GM15510 (cell line): ENCODE measurements around the gene FAM184A.

Source experiments
- POLR2A ChIP-seq: IDR thresholded peaks from 3 replicates; pipeline ENCODE4 v1.6.1; 2011; ENCODE audit warnings: borderline replicate concordance; ENCODE audit not compliant: insufficient read length; ENCODE audit errors: extremely low read depth

The FAM184A gene

DNA sequence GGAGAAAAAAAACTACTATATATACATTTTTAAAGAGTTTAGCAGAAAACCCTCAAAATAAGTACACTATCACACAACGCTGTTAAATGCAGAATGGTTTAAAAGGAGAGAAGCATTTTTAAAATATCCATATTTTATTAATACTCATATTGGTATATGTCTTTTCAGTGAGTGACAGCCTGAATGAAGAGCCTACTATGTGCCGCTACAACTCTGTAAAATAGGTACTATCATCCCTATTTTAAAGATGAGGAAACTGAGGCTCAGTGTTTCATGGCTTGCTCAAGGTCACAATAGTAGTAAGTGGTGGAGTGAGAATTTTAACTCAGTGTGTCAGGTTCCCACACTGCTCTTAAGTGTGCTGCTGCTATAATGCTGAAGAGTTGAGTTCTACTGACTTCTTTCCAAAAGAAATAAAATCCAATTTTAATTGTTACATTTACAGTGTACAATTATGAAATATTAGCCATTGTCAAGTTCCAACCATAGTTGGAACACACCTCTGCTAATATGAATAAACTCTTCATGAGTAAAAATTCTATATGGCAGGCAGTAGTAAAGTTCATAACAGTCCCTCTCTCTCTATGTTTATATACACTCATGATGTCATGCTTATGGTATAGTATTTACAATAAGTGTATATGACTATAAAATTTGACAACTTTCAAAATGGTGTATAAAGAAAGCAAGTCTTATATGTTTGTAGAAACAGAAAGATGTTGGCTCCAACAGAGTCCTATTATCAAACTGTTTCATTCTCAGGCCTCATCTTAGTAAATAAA is 3.1 kb downstream of the FAM184A start:
- TF ChIP-seq POLR2A, result no peak

- TF ChIP-seq POLR2A, result no peak
These were observed 5.0 kb downstream of the FAM184A start for GRCh38 chr6:119073307-119074051.

DNA sequence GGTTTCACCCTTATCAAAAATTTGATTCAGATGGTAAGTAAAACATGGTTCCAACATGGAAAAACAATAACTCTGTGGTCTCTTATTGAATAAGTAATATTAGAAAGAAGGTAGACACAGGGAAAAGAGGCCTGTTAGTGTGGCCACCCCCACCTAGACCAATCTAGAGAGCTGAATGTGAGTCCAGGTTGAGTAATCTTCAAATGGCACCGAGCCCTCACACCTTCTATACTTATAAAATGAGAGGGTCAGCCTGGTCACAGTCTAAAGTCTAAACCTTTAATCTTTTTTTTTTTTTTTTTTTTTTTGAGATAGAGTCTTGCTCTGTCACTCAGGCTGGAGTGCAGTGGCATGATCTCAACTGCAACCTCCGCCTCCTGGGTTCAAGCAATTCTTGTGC is 6.9 kb downstream of the FAM184A start:
- no peak for TF ChIP-seq POLR2A

GRCh38 chr6:119067091-119067490 is 11.4 kb downstream of the FAM184A start:
- no peak for TF ChIP-seq POLR2A

- no peak for TF ChIP-seq POLR2A
These were observed 11.9 kb downstream of the FAM184A start for GRCh38 chr6:119066517-119066916.

DNA sequence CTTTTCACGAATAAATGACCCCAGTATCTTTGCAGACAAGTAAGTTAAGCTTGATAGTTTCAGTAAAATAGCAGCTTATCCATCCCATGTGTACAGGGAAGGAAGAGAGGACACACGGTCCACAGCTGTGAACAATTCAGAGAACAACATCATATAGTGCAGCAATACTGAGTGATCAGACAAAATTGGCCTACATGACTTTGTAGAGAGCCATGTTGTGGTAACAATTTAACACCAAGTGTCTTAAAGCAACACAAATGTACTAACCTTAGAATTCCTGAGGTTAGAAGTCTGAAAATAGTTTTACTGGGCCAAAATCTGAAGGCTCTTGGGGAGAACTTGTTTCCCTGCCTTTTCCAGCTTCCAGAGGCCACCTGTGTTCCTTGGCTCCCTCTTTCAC is 12.5 kb downstream of the FAM184A start:
- TF ChIP-seq POLR2A, result no peak

DNA sequence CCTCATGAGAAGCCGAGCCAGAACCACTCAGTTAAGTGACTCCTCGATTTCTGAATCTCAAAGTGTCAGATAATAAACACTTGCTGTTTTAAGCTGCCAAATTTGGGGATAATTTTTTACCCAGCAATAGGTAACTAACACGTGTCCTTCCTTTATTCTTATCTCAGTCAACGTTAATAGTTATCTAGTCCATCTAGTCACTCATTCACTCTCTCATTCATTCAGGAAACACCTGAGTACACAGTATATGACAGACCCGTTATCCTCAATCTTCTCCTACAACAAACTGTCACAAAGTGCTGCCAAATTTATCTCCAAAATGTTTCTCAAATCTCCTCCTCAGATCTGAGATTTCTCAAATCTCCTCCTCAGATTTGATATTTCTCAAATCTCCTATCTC is 13.1 kb downstream of the FAM184A start:
- no peak for TF ChIP-seq POLR2A

GRCh38 chr6:119063491-119063890 is 15.0 kb downstream of the FAM184A start:
- TF ChIP-seq POLR2A, result no peak

DNA sequence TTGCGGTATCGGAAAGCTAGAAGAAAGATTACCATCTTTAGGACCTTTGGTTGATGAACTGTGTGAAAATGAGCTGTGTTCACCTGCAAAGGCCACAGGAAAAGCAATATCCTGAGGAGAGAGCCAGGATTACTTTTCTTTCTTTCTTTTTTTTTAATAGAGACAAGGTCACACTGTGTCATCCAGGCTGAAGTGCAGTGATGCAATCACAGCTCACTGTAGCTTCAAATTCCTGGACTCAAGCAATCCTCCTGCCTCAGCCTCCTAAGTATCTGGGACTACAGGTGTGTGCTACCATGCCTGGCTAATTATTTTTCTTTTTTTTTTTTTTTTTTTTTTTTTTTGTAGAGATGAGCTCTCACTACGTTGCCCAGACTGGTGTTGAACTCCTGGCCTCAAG is 17.2 kb downstream of the FAM184A start:
- no peak for TF ChIP-seq POLR2A

DNA sequence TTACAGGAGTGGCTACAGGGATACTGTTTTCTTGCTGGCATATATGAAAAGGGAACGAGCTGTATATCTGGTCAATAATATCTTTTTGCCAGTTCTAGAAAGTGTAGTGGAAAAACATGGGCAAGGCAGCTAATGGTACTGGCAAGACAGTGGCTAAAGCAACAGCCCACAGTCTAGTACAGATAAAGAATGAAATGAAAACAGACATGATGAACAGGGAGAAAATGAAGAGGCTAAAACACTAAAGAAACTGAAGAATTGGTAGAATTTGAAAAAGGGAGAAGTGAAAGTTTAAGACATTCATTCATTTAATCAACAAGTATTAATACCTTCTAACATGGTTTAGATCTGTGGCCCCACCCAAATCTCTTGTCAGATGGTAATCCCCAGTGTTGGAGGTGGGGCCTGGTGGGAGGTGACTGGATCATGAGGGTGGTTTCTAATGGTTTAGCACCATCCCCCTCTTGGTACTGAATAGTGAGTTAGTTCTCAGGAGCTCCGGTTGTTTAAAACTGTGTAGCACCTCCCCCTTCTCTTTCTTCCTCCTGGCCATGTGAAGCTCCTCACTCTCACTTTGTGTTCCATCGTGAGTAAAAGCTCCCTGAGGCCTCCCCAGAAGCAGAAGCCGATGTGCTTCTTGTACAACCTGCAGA is 18.1 kb downstream of the FAM184A start:
- TF ChIP-seq POLR2A, result no peak

GRCh38 chr6:119055069-119055468 is 23.4 kb downstream of the FAM184A start:
- no peak for TF ChIP-seq POLR2A

DNA sequence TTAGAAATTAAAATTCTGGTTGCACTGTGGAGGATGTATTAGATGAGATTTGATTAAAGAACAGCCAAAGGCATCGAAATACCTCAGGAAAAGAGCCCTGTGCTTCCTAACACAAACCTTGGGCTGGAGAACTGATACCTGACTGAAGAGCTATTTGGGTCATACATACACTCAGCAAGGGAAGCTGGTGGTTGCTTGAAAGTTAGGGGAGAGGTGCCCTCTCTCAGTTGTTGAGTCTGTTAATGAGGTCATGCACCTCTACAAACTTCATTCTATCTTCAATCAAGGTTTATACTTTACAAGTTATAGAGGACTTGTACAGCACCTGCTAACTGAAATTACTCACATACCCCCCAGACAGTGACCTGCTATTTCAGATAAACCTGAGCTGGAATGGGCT is 25.5 kb downstream of the FAM184A start:
- no peak for TF ChIP-seq POLR2A

DNA sequence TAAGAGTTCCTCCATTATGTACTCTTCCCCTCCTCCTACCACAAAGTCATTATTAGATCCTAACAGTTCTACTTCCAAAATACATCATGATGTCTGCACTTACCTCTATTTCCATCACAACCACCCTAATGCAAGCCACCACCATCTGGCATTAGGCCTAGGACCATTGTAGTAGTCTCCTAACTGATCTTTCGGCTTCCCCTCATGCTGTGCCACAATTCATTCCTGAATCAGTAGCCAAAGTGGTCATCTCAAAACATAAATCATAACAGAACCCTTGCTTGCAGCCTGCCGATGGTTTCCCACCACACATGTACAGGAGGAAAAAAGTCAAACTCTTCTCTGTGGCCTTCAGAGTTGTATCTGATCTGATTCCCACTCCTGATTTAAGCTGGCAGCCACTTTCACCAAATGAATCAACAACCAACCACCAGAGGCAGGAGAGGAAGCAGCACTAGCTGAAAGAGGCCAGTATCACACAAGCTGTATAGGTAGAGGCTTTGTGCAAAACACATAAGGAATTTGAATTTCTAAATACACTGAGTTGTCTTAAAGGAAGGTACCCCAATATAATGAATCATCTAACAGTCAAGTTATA is 26.1 kb downstream of the FAM184A start:
- TF ChIP-seq POLR2A, result no peak

GRCh38 chr6:119044255-119044654 is 34.2 kb downstream of the FAM184A start:
- no peak for TF ChIP-seq POLR2A

- TF ChIP-seq POLR2A, result no peak
These were observed 34.7 kb downstream of the FAM184A start for GRCh38 chr6:119043783-119044182.

DNA sequence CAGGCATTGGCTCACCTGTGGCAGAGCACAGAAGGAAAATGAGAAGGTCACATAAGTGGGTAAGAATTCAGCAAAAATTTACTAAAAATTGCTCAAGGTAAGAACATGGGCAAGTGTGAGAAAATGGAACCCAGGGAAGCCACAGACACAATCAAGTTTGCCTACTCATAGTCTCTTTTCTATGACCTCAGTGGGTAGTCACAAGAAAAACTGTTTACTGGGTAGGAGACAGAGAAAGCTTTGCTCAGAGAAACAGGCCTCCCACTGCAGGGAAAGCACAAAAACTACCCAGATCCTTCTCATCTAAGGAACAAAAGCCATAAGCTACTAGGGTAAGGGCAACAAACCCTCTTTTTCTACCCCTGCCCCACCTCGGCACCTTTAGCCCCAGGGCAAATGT is 35.2 kb downstream of the FAM184A start:
- TF ChIP-seq POLR2A, result no peak

- no peak for TF ChIP-seq POLR2A
These were observed 37.8 kb downstream of the FAM184A start for GRCh38 chr6:119040636-119041035.
